Activated CD4-positive, alpha-beta memory T cell treated with anti-CD3 and anti-CD28 coated beads, Interleukin-2, amount 10 ng/mL, durations not matched to agents 7 days and 5 days (primary cell): ENCODE measurements around the gene GRIK4. TPM values are rescaled to one million over a fixed set of nuclear protein-coding genes. Genes with fewer than 3 reads are reported as not detected.

ENCODE experiments used
- CTCF ChIA-PET: fragments of 350-600 bp; sonication (Branson Sonifier 250); formaldehyde crosslinking; loops from one replicate; lab custom pipeline; 2021; ENCODE audit warnings: antibody characterized with exemption, inconsistent platforms; lab: Charles Lee
- POLR2A ChIA-PET: fragments of 350-600 bp; sonication (Branson Sonifier 250); formaldehyde crosslinking; loops from one replicate; lab custom pipeline; 2021; ENCODE audit warnings: antibody characterized with exemption; lab: Charles Lee
- DNase-seq: peaks from one replicate; pipeline ENCODE4 v3.0.0-alpha.2; 2020
- H3K27ac Mint-ChIP-seq: one replicate; pipeline ENCODE4 v1.8.0; 2021; ENCODE audit warnings: mild to moderate bottlenecking, mixed read lengths
- H3K27me3 Mint-ChIP-seq: one replicate; pipeline ENCODE4 v1.8.0; 2021; ENCODE audit warnings: mixed read lengths
- H3K36me3 Mint-ChIP-seq: one replicate; pipeline ENCODE4 v1.8.0; 2021; ENCODE audit warnings: low read depth, mixed read lengths
- H3K4me1 Mint-ChIP-seq: one replicate; pipeline ENCODE4 v1.8.0; 2021; ENCODE audit warnings: mixed read lengths
- H3K4me3 Mint-ChIP-seq: one replicate; pipeline ENCODE4 v1.8.0; 2021; ENCODE audit warnings: mild to moderate bottlenecking, mixed read lengths
- H3K9me3 Mint-ChIP-seq: one replicate; pipeline ENCODE4 v1.8.0; 2021; ENCODE audit warnings: mixed read lengths
- total RNA-seq, 2 experiments: library from RNA; stranded (reverse); gene quantifications; one replicate each; pipeline ENCODE4 v1.2.3, GENCODE V29; 2021

The GRIK4 gene
- total RNA-seq, 2 experiments from 2014 or later = not detected

DNA sequence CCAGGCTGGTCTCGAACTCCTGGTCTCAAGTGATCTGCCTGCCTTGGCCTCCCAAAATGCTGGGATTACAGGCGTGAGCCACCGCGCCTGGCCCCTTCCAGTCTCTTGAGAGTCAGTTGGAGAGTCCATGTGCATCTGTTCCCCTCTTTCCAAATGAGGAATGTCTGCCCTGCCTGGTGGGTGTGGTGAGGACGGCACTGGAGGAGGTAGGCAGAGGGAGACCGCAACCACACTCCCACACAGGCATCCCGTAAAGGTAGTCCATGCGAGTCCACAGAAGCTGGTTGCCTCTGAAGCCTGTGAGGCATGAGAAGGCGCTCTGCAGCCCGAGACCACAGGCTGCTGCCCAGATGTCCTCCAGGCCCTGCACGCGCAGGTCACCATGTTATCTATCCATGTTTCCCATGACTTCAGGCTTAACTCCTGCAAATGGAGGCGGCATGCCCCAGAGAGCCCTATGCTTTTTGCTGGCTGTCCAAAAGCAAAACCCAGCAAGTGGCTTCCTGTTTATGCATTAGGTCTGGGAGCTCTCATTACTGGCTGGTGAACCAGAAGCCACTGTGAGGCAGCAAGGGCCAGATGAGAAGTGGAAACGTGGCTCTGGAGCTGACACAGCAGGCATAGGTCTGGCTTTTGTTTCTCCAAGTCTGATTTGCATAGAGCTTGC is 43.4 kb downstream of the GRIK4 start:
- Mint-ChIP-seq H3K4me3 (no peak overlapping the region), H3K4me1 (peaks cover 4% of the 10 kb centered on the region), H3K27ac (no peak overlapping the region), H3K9me3 (no peaks in the 10 kb centered on the region), H3K36me3 (no peaks in the 10 kb centered on the region), H3K27me3 (peaks cover 4% of the 10 kb centered on the region)
- DNase-seq = no peak
- POLR2A ChIA-PET = no interaction called here
- CTCF ChIA-PET = no interaction called here

- Mint-ChIP-seq H3K4me3 (no peak overlapping the region), H3K27me3 (peaks cover 4% of the 10 kb centered on the region), H3K27ac (no peak overlapping the region), H3K9me3 (no peaks in the 10 kb centered on the region), H3K36me3 (no peaks in the 10 kb centered on the region), H3K4me1 (peaks cover 4% of the 10 kb centered on the region)
- DNase-seq = no peak
- ChIA-PET CTCF (no interaction called here), POLR2A (no interaction called here)
These were observed 43.9 kb downstream of the GRIK4 start for GRCh38 chr11:120555433-120555773.

DNA sequence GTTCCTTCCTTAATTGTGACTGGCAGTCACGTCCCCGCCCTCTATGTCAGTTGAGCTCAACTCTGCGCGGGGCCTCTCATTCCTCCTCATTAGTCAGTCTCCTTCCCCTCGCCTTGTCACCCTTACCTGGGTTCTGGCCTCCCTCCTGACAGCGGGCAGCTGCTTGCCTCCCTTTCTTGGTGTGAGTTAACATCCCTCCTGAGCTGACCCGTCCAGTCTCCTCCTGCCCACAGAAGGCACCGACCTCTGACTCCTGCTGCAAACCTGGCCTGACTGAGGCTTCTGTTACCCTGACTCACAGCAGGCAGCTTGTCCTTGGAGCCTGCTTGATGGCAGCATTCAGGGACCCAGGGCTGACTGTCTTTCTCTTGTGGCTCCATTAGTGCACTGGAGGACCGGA is 45.2 kb downstream of the GRIK4 start:
- Mint-ChIP-seq H3K27me3 (peaks cover 8% of the 10 kb centered on the region), H3K27ac (no peak overlapping the region), H3K36me3 (no peaks in the 10 kb centered on the region), H3K4me1 (peaks cover 4% of the 10 kb centered on the region), H3K4me3 (no peak overlapping the region), H3K9me3 (no peaks in the 10 kb centered on the region)
- no peak for DNase-seq
- POLR2A ChIA-PET = no interaction called here
- CTCF ChIA-PET = no interaction called here

DNA sequence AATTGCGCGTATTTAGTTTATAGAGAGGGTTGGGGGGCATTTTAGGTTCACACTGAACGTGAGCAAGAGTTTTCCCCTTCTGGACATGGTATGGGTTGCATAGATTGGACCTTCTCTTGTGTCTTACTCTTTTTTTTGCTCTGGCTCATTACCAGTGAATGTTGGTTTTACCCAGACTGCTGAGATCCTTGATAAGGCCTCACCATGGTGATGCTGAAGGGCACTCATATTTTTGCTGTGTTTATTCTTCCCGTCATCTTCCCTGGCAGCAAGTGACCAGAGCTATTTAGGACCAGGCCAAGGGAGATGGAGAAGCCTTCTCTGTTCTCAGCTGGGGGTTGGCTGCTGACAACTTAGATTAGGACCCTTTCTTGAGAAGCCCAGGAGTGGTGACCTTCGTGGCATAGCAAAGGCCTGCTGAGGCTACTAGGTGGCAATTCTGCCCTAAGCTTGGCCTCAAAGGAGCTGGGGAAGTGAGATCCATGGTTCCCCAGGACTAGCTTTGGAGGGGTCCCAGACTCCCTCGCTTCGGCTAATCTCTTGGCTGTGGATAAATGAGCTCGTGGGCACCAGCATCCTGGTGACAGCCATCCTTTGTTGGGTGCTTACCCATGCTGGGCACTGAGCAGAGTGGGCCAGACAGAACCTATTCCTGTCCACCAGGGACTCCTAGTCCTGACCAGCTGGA is 47.3 kb downstream of the GRIK4 start:
- Mint-ChIP-seq H3K27me3 (peaks cover 26% of the 10 kb centered on the region), H3K4me3 (no peak overlapping the region), H3K4me1 (no peaks in the 10 kb centered on the region), H3K36me3 (no peaks in the 10 kb centered on the region), H3K27ac (no peak overlapping the region), H3K9me3 (no peaks in the 10 kb centered on the region)
- ChIA-PET POLR2A (no interaction called here), CTCF (no interaction called here)
- DNase-seq = no peak

DNA sequence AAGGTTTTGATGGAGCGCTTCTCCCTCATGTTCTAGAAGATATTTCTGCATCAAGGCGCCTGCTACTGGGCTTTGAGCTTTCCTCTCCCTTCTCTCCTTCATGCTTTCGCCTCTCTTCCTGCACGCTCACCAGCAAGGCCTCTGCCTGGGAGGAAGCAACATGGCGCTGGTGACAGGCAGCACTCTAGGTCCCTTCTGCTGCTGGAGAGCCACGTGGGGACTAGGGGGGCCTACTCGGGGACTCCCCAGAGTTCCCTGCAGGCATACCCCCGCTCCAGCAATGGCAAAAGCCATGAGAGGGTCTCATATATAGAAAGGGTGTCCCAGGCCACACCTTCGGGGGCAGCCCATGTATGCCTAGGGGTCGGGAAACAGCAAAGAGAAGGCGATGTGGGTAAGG is 49.7 kb downstream of the GRIK4 start:
- ChIA-PET CTCF (no interaction called here), POLR2A (no interaction called here)
- DNase-seq = no peak
- peaks cover 36% of the 10 kb centered on the region for H3K27me3 Mint-ChIP-seq
- H3K4me3 Mint-ChIP-seq = no peak overlapping the region
- no peaks in the 10 kb centered on the region for H3K36me3 Mint-ChIP-seq
- H3K4me1 Mint-ChIP-seq = no peaks in the 10 kb centered on the region
- no peaks in the 10 kb centered on the region for H3K9me3 Mint-ChIP-seq
- H3K27ac Mint-ChIP-seq = no peak overlapping the region

GRCh38 chr11:120562806-120563425 is 51.4 kb downstream of the GRIK4 start:
- H3K9me3 Mint-ChIP-seq = no peaks in the 10 kb centered on the region
- no peak overlapping the region for H3K4me3 Mint-ChIP-seq
- CTCF ChIA-PET = interaction anchor here (1.5 kb wide), 1 partner anchor 122 kb away, joined by 4 read pairs; no protein-coding TSS in a partner anchor
- H3K27me3 Mint-ChIP-seq = peaks cover 44% of the 10 kb centered on the region
- POLR2A ChIA-PET = no interaction called here
- DNase-seq = no peak
- no peaks in the 10 kb centered on the region for H3K4me1 Mint-ChIP-seq
- H3K27ac Mint-ChIP-seq = no peak overlapping the region
- no peaks in the 10 kb centered on the region for H3K36me3 Mint-ChIP-seq

DNA sequence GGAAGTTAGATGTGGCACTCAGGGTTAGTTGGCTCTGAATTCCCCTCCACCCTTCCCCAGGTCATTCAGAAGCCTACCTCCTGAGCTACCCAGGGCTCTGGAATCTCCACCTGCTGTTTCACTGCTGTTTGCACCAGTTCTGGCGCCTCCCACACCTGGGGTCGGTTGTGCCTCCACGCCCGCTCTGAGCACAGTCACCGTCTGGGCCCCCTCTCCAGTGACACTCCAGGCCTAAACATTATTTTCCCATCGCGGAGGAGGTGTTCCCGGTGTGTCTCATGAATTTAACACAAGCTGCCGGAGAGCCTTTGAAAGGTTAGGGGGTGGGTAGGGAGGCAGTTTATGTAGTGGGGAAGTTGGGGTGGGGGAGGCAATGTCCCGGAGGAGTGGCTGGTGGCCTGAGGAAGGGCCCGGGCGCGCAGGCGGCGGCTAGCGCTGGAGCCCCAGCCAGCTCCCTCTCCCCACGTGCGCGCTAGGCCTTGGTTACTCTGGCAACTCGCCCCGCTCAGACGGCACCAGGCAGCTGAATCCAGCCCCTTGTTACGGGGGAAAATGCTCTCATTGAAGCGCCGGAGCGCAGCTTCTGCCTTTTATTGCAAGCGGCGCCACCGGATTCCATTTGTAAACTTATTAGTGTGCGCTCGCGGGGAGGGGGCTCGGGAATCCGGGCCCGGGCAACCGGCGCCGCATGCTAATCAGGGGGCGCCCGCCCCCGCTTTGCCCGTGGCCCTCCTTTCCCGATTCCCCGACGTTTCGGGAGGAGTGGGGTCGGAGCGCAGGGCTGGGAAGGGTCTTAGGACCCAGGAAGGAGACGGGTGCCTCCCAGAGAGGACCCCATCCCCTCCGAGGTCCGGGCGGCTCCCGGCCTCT is 52.4 kb downstream of the GRIK4 start:
- H3K9me3 Mint-ChIP-seq = no peaks in the 10 kb centered on the region
- peaks cover 44% of the 10 kb centered on the region for H3K27me3 Mint-ChIP-seq
- CTCF ChIA-PET = interaction anchor here (1.5 kb wide), 1 partner anchor 121 kb away, joined by 4 read pairs; no protein-coding TSS in a partner anchor
- no peak for DNase-seq
- POLR2A ChIA-PET = no interaction called here
- H3K4me1 Mint-ChIP-seq = no peaks in the 10 kb centered on the region
- no peak overlapping the region for H3K27ac Mint-ChIP-seq
- no peak overlapping the region for H3K4me3 Mint-ChIP-seq
- H3K36me3 Mint-ChIP-seq = no peaks in the 10 kb centered on the region

DNA sequence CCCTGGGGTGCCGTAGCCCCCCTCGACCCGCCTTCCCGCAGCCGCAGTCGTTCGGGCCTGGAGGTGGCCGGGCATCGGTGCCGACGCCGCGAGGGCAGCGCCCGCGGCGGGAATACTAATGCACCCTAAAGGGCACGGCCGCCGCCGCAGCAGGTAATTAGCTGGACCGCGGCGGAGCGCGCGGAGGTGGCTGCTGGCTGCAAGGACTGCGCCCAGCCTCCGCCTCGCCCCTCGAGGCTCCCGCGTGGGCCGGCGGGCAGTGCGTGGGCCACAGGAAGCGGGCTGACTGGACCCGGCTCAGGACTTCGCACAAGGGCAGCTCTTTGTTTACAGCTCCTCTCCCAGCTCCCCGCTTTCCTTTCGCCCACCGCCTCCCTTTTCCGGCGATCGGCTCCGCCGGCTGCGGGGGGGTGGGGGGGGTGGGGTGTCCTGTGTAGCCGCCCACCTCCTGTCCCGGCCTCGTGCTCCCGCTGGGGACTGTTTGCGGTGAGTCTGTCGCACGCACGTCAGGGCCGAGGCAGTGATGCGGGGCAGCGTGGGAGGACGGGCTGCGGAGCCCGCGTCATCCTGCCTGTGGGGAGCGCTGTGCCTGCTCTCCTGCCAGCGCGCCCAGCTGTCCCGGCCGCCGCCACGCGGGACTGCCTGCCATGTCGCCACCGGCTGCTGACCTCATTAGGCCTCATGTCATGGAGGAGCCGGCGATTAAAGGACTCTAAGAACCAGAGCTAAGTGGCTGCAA is 53.2 kb downstream of the GRIK4 start:
- Mint-ChIP-seq H3K27me3 (peaks cover 44% of the 10 kb centered on the region), H3K36me3 (no peaks in the 10 kb centered on the region), H3K27ac (no peak overlapping the region), H3K4me3 (no peak overlapping the region), H3K4me1 (no peaks in the 10 kb centered on the region), H3K9me3 (no peaks in the 10 kb centered on the region)
- no peak for DNase-seq
- ChIA-PET CTCF (no interaction called here), POLR2A (no interaction called here)

DNA sequence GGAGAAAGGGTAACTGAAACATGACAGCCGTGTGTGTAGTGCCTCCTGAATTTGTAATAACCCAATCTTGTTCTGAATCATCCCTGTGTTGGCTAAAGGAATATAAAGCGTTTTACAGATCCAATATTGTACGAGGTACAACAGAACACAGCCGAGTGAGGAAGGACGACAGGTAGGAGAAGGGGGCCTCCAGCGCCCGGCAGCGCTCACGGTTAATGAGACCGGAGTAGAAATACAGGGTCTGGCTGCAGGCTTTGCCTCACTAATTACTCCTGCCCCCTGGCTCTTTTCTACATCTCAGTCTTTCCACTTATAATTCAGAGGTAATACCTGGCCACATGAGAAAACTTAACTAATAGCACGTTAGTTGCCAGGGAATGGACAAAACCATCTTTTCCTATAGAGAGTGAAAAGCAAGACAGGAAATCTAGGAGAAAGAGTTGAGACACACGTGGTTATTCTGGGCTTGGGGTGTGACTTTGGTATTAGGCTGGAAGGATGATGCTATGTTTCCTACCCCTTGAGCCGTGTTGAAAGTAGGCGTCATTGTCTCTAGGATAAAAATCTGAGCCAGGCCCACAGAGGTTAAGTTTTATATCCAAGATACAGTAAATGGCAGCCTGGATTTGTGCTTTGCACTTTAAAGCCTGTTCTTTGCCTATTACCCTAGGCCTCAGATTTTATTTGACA is 54.1 kb downstream of the GRIK4 start:
- H3K27ac Mint-ChIP-seq = no peak overlapping the region
- no peaks in the 10 kb centered on the region for H3K36me3 Mint-ChIP-seq
- H3K27me3 Mint-ChIP-seq = peaks cover 43% of the 10 kb centered on the region
- CTCF ChIA-PET = interaction anchor here (0.6 kb wide), 1 partner anchor 8 kb away, joined by 4 read pairs; no protein-coding TSS in a partner anchor
- H3K4me3 Mint-ChIP-seq = no peak overlapping the region
- POLR2A ChIA-PET = no interaction called here
- DNase-seq = no peak
- no peaks in the 10 kb centered on the region for H3K4me1 Mint-ChIP-seq
- no peaks in the 10 kb centered on the region for H3K9me3 Mint-ChIP-seq

DNA sequence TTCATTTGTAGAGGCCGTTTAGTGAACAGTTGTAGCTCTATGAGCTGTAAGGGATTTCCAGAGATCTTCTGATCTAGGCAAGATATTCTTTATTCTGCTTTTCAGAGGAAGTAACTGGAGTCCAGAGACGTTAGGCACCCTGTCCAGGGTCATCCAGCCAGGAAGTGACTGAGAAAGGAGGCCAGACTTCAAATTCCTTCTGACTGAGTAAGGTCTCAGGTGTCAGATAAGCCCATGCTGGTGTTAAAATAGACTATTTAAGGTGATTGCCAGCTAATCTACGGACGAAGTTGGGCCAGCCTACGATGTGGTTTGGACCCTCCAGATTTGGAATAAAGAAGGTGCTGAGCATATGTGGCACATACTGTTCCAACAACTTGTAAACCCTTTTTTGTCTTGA is 54.6 kb downstream of the GRIK4 start:
- no peak overlapping the region for H3K4me3 Mint-ChIP-seq
- no peaks in the 10 kb centered on the region for H3K9me3 Mint-ChIP-seq
- H3K36me3 Mint-ChIP-seq = no peaks in the 10 kb centered on the region
- DNase-seq = no peak
- no peaks in the 10 kb centered on the region for H3K4me1 Mint-ChIP-seq
- POLR2A ChIA-PET = no interaction called here
- CTCF ChIA-PET = interaction anchor here (0.6 kb wide), 1 partner anchor 9 kb away, joined by 4 read pairs; no protein-coding TSS in a partner anchor
- H3K27me3 Mint-ChIP-seq = peaks cover 45% of the 10 kb centered on the region
- H3K27ac Mint-ChIP-seq = no peak overlapping the region

DNA sequence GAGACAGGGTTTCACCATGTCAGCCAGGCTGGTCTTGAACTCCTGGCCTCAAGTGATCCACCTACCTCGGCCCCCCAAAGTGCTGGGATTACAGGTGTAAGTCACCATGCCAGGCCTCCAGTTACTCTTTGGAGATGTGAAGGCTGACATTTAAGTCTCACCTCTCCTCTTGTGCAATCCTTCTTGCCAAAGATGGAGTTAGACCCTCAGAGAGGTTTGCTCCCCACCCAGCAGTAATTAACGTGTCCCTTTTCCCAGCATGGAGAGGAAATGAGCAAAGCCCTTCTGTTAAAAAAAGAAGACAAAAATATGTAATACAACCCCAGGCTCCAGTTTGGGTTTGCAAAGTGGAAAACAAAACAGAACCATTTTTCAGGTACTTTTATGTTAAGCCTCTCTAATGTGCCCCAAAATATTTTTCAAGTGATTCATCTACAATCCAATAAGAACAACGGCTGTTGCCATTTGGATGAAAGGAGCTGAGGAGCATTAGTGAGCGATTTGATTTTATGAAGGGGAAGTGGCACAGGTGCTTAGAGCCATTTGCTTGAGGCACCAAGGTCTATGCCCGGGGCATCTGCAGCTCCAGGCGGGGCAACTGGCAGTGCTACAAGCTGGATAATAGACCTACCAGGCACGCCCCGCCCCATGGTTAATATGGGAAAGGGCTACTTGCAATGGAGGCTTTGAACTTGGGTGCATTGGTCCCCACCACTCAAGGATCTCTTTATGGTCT is 57.2 kb downstream of the GRIK4 start:
- no peak for DNase-seq
- H3K4me3 Mint-ChIP-seq = no peak overlapping the region
- H3K9me3 Mint-ChIP-seq = no peaks in the 10 kb centered on the region
- ChIA-PET CTCF (no interaction called here), POLR2A (no interaction called here)
- no peaks in the 10 kb centered on the region for H3K36me3 Mint-ChIP-seq
- no peak overlapping the region for H3K27ac Mint-ChIP-seq
- peaks cover 26% of the 10 kb centered on the region for H3K27me3 Mint-ChIP-seq
- no peaks in the 10 kb centered on the region for H3K4me1 Mint-ChIP-seq
